Measurements from ENCODE around the gene LHX4.

DNA sequence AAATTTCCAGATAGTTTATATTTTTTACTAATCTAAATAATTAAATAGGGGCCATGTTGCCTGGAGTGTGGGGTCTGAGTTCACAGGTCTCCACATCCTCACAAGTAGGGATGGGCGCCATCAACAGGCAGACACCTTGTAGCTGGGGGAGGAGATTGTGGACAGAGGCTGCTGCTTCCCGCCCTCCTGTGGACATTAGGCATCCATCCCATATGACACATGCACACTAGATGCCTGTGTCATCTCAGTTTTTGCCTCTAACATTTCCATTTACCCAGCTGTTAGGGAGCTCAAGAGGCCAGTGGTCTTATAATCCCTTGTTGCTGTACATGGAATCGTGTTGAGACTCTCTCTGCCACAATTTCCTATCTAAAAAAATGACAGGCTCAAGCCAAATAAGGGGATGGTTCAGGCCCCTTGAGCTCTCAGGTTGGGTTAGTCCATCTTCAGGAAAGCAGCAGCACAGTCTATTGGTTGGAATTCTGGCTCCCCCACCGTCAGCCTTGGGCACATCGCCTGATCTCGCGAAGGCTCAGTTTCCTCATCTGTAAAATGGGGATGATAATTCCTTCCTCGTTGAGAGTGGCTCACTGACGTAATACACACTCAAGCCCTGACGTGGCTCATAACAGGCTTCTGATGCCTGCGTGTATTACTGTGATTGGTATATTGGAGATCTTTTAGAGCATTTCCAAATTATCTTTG lies 13.6 kb downstream of the LHX4 start:
- TF ChIP-seq, protein P1, sequence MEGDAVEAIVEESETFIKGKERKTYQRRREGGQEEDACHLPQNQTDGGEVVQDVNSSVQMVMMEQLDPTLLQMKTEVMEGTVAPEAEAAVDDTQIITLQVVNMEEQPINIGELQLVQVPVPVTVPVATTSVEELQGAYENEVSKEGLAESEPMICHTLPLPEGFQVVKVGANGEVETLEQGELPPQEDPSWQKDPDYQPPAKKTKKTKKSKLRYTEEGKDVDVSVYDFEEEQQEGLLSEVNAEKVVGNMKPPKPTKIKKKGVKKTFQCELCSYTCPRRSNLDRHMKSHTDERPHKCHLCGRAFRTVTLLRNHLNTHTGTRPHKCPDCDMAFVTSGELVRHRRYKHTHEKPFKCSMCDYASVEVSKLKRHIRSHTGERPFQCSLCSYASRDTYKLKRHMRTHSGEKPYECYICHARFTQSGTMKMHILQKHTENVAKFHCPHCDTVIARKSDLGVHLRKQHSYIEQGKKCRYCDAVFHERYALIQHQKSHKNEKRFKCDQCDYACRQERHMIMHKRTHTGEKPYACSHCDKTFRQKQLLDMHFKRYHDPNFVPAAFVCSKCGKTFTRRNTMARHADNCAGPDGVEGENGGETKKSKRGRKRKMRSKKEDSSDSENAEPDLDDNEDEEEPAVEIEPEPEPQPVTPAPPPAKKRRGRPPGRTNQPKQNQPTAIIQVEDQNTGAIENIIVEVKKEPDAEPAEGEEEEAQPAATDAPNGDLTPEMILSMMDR (IDR thresholded peaks at IDR 0.05 in 2 of 3, conservative IDR thresholded peaks at IDR 0.05 in 1 of 3; ENCODE audit: control insufficient read depth in 2 of 3, extremely low read depth in 1 of 3, insufficient read depth in 1 of 3, low read depth in 3 of 3, low read length in 3 of 3): no peak
- TF ChIP-seq, protein P2, sequence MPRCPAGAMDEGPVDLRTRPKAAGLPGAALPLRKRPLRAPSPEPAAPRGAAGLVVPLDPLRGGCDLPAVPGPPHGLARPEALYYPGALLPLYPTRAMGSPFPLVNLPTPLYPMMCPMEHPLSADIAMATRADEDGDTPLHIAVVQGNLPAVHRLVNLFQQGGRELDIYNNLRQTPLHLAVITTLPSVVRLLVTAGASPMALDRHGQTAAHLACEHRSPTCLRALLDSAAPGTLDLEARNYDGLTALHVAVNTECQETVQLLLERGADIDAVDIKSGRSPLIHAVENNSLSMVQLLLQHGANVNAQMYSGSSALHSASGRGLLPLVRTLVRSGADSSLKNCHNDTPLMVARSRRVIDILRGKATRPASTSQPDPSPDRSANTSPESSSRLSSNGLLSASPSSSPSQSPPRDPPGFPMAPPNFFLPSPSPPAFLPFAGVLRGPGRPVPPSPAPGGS (IDR thresholded peaks at IDR 0.05; ENCODE audit: borderline replicate concordance, insufficient read depth, low read depth, low read length, poor library complexity, severe bottlenecking): no peak
- TF ChIP-seq FOXK2 (IDR thresholded peaks at IDR 0.05) (no peak), RELA (IDR thresholded peaks at IDR 0.05; ENCODE audit: borderline replicate concordance, partially characterized antibody) (no peak), SPI1 (IDR thresholded peaks at IDR 0.05; ENCODE audit: borderline replicate concordance, insufficient read depth, low read depth, low read length) (no peak)
